GM19397 (cell line): ENCODE results near the gene BIVM.

Source experiments
- ATAC-seq: cut with Tn5 transposase; IDR thresholded peaks from one replicate; pipeline ENCODE4 v1.9.1; 2021; ENCODE audit warnings: mild to moderate bottlenecking, moderate library complexity; ENCODE audit not compliant: unreplicated experiment

The BIVM gene

DNA sequence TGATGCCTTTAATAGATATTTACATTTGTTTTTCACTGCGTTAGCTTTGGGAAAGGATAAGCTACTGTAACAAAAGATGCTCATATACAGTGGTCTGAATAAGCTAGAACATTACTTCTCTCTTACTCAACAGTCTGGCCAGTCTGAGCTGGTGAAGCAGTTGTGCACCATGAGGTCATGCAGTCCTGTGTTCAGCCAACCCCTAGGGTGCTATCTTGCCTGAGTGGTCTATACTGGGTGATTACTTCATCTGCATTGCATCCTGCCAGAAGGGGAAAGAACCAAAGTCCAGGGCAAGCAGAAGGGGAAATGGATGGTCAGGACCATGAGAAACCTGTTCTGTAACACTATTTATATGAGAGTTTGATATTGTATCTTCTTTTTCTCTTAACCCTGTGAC lies 78.4 kb downstream of the BIVM start:
- ATAC-seq = no peak

GRCh38 chr13:102878481-102878880 lies 79.6 kb downstream of the BIVM start:
- ATAC-seq = no peak

- no peak for ATAC-seq
Observed at GRCh38 chr13:102879793-102880499, 81.0 kb downstream of the BIVM start.

- no peak for ATAC-seq
Observed at GRCh38 chr13:102881819-102882686, 83.1 kb downstream of the BIVM start.
